Stimulated activated CD8-positive, alpha-beta memory T cell treated with anti-CD3 and anti-CD28 coated beads, Interleukin-12 subunit alpha, Interleukin-12 subunit beta, amount 100 ng/mL, for 24 hours (primary cell): ENCODE results near the gene HMGA1.

ENCODE experiments used
- DNase-seq: peaks from one replicate; pipeline ENCODE4 v3.0.0-alpha.2; 2020; ENCODE audit errors: extremely low read depth

Gene HMGA1

DNA sequence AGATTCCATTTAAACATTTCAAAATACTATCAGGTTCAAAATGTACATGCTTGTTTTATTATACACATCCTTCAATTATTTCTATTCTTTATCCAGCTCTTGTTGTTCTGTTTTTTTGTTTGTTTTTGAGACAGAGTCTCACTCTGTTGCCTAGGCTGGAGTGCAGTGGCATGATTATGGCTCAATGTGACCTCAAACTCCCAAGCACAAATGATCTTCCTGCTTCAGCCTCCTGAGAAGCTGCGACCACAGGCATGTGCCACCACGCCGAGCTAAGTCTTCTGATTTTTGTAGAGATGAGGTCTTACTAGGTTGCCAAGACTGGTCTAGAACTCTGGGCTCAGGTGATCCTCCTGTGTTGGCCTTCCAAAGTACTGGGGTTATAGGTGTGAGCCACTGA is 56.3 kb downstream of the HMGA1 start:
- DNase-seq, result no peak

DNA sequence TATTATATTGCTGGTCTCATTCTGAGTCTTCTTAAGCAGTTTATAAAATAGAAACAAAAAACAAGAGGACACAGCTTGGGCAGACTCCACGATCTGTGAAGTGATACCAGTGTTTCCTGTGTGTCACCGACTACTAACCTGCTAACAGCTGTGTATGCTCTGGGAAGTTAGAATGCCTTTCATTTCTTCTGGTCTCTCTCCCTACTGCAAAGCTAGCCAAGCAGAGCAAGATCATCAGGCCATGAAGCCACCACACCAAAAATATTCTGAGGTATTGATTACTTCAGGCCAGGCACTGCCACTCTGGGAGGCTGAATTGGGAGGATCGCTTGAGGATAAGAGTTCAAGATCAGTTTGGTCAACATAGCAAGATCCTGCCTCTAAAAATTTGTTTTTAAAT is 59.0 kb downstream of the HMGA1 start:
- no peak for DNase-seq
